Neuronal stem cell (in vitro differentiated cells): ENCODE measurements around the gene PTPRD.

Experiments used
- DNase-seq: peaks from one replicate; pipeline ENCODE4 v3.0.0-alpha.2; 2013; ENCODE audit warnings: low spot score
- H2AFZ ChIP-seq: one replicate; pipeline ENCODE4 v1.6.1; 2013; ENCODE audit warnings: mild to moderate bottlenecking, low read length, inconsistent platforms
- H2AK5ac ChIP-seq: 2 replicates; pipeline ENCODE4 v1.6.1; 2013; ENCODE audit warnings: low read depth, mild to moderate bottlenecking, inconsistent platforms, low read length, moderate library complexity, mixed read lengths
- H2BK120ac ChIP-seq: 2 replicates; pipeline ENCODE4 v1.6.1; 2013; ENCODE audit warnings: low read depth, mild to moderate bottlenecking, inconsistent platforms, low read length, moderate library complexity, mixed read lengths
- H2BK12ac ChIP-seq: one replicate; pipeline ENCODE4 v1.6.1; 2013; ENCODE audit warnings: low read length, inconsistent platforms
- H2BK15ac ChIP-seq: 2 replicates; pipeline ENCODE4 v1.6.1; 2013; ENCODE audit warnings: mild to moderate bottlenecking, low read length, inconsistent platforms, mixed read lengths
- H2BK5ac ChIP-seq: one replicate; pipeline ENCODE4 v1.6.1; 2013; ENCODE audit warnings: inconsistent platforms, mild to moderate bottlenecking, low read length, moderate library complexity
- H3K14ac ChIP-seq: one replicate; pipeline ENCODE4 v1.6.1; 2013; ENCODE audit warnings: low read length, inconsistent platforms
- H3K18ac ChIP-seq: 2 replicates; pipeline ENCODE4 v1.6.1; 2013; ENCODE audit warnings: low read length, inconsistent platforms
- H3K23ac ChIP-seq: 2 replicates; pipeline ENCODE4 v1.6.1; 2013; ENCODE audit warnings: low read depth, mild to moderate bottlenecking, mixed read lengths, low read length, inconsistent platforms; ENCODE audit not compliant: poor library complexity
- H3K27ac ChIP-seq: replicated peaks from 3 replicates; pipeline ENCODE4 v1.5.1; 2013; ENCODE audit warnings: low read length, inconsistent platforms
- H3K27me3 ChIP-seq, 3 experiments: 2 replicates each; pipeline ENCODE4 v1.6.1; 2013; ENCODE audit warnings: low read length in 3 of 3, mild to moderate bottlenecking in 2 of 3, inconsistent platforms in 1 of 3, low read depth in 1 of 3, mixed read lengths in 1 of 3, moderate library complexity in 1 of 3; ENCODE audit not compliant: control insufficient read depth in 3 of 3, insufficient read depth in 3 of 3
- H3K36me3 ChIP-seq, 2 donors: replicated peaks in 1 of 2; 2 replicates each; pipeline ENCODE4 v1.6.1; 2013; ENCODE audit warnings: low read length in 2 of 2; ENCODE audit not compliant: control insufficient read depth in 2 of 2, insufficient read depth in 2 of 2
- H3K4ac ChIP-seq: 2 replicates; pipeline ENCODE4 v1.6.1; 2013; ENCODE audit warnings: inconsistent platforms, mild to moderate bottlenecking, low read length, moderate library complexity
- H3K4me1 ChIP-seq, 2 donors: 1 replicate in 1 of 2; 2 replicates in 1 of 2; pipeline ENCODE4 v1.6.1; 2013; ENCODE audit warnings: low read length in 2 of 2, low read depth in 1 of 2; ENCODE audit not compliant: control insufficient read depth in 2 of 2, insufficient read depth in 1 of 2
- H3K4me2 ChIP-seq: one replicate; pipeline ENCODE4 v1.6.1; 2013; ENCODE audit warnings: mild to moderate bottlenecking, low read length, inconsistent platforms; ENCODE audit not compliant: insufficient read depth, poor library complexity, severe bottlenecking
- H3K4me3 ChIP-seq, 2 donors: 2 replicates each; pipeline ENCODE4 v1.5.1; 2013; ENCODE audit warnings: low read length in 2 of 2, mild to moderate bottlenecking in 2 of 2, inconsistent platforms in 1 of 2, moderate library complexity in 1 of 2
- H3K79me1 ChIP-seq: one replicate; pipeline ENCODE4 v1.6.1; 2013; ENCODE audit warnings: low read depth, mild to moderate bottlenecking, inconsistent platforms, low read length, moderate library complexity
- H3K9ac ChIP-seq: one replicate; pipeline ENCODE4 v1.6.1; 2013; ENCODE audit warnings: mild to moderate bottlenecking, low read depth, low read length, inconsistent platforms; ENCODE audit not compliant: poor library complexity
- H3K9me3 ChIP-seq, 2 donors: replicated peaks in 1 of 2; 2 replicates each; pipeline versions ENCODE3 to v1.6.1; 2013; ENCODE audit warnings: low read length in 2 of 2, mild to moderate bottlenecking in 2 of 2, inconsistent platforms in 1 of 2, low read depth in 1 of 2, mixed read lengths in 1 of 2, moderate library complexity in 1 of 2; ENCODE audit not compliant: control insufficient read depth in 2 of 2, insufficient read depth in 1 of 2
- H4K8ac ChIP-seq: one replicate; pipeline ENCODE4 v1.6.1; 2013; ENCODE audit warnings: low read depth, mild to moderate bottlenecking, inconsistent platforms, low read length, moderate library complexity
- H4K91ac ChIP-seq: one replicate; pipeline ENCODE4 v1.6.1; 2013; ENCODE audit warnings: low read length, low read depth, mild to moderate bottlenecking, inconsistent platforms; ENCODE audit not compliant: poor library complexity
- WGBS, 2 donors: extraction: QIAGEN DNeasy Blood & Tissue Kit; methylation state at CpG; one replicate each; pipeline ENCODE4 v1.1.7; 2013; ENCODE audit warnings: missing lambda C conversion rate in 2 of 2, mixed read lengths in 1 of 2; ENCODE audit not compliant: insufficient read length in 2 of 2, insufficient replicate concordance in 1 of 2; ENCODE audit errors: extremely low coverage in 2 of 2; 5-methylcytosine and 5-hydroxymethylcytosine counted together

PTPRD gene

DNA sequence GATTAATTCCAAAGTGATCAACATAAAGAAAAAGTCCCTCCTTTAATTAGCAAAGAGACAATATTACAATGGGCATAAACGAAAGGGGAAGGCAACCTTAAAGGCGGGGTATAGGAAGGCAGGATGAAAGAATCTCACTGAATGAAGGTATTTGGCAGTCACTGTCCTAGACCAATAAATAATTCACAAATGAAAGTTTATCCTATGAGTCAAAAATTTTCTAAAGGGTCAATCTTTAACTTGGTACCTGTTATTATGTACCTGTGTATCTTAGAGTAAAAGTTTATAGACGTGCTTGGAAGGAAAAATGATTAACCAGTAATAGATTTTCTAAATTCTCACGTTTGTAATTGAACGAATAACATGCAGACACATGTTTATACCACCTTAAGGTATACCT, 1867.5 kb downstream of the PTPRD start:
- no peak overlapping the region for H4K91ac ChIP-seq
- H3K27ac ChIP-seq = no peak overlapping the region
- H3K27me3 ChIP-seq = no peaks in the 10 kb centered on the region
- no peak overlapping the region for H3K4ac ChIP-seq
- no peak for DNase-seq
- no peak overlapping the region for H2BK5ac ChIP-seq
- H3K23ac ChIP-seq = no peak overlapping the region
- H2BK15ac ChIP-seq = no peak overlapping the region
- no peak overlapping the region for H4K8ac ChIP-seq
- no peak overlapping the region for H2BK12ac ChIP-seq
- no peak overlapping the region for H2AK5ac ChIP-seq
- H3K4me1 ChIP-seq = peaks cover 1 to 3% of the 10 kb centered on the region in 2 donors
- H2BK120ac ChIP-seq = no peak overlapping the region
- H3K14ac ChIP-seq = no peak overlapping the region
- no peaks in the 10 kb centered on the region for H3K9me3 ChIP-seq
- no peaks in the 10 kb centered on the region for H3K36me3 ChIP-seq
- H3K18ac ChIP-seq = no peak overlapping the region
- no peak overlapping the region for H3K4me2 ChIP-seq
- H2AFZ ChIP-seq = no peak overlapping the region
- no peaks in the 10 kb centered on the region for H3K79me1 ChIP-seq
- no peak overlapping the region for H3K4me3 ChIP-seq
- H3K9ac ChIP-seq = no peak overlapping the region
- WGBS, 2 donors = no CpG with 5 or more reads among the region's 5 CpGs

GRCh38 chr9:8738945-8739344, 1873.9 kb downstream of the PTPRD start:
- H2BK15ac ChIP-seq = no peak overlapping the region
- WGBS, 2 donors = no CpG with 5 or more reads among the region's 2 CpGs

DNA sequence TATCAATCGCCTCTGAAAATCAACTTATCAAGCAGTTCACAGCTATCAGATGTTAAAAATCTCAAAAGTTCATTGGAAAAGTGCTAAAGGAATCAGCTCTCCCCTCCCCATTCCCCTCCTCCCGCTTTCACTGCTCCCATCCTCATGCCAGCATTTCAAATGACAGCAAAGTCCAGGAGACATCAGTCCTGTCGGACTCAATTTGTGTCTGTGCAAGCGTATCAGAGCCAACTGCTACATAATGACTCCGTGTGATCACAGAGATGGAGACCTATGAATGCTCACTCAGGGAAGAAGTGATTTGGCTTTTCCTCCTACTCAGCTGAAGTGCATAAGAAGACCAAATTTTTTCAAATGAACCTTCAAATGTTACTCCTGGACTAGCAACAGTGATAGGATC, 1876.0 kb downstream of the PTPRD start:
- no peak overlapping the region for H2BK5ac ChIP-seq
- no peak overlapping the region for H3K14ac ChIP-seq
- H3K23ac ChIP-seq = no peak overlapping the region
- H3K9me3 ChIP-seq = peaks cover 0 to 3% of the 10 kb centered on the region in 2 donors
- H3K4me3 ChIP-seq = no peak overlapping the region
- H2AK5ac ChIP-seq = no peak overlapping the region
- no peak overlapping the region for H2BK12ac ChIP-seq
- no peak overlapping the region for H3K4ac ChIP-seq
- no CpG with 5 or more reads among the region's 5 CpGs for WGBS, 2 donors
- no peak overlapping the region for H2BK15ac ChIP-seq
- peaks cover 0 to 5% of the 10 kb centered on the region in 2 donors for H3K36me3 ChIP-seq
- DNase-seq = no peak
- H3K27me3 ChIP-seq = no peaks in the 10 kb centered on the region
- H3K27ac ChIP-seq = no peak overlapping the region
- H3K9ac ChIP-seq = no peak overlapping the region
- H3K4me2 ChIP-seq = no peak overlapping the region
- H2AFZ ChIP-seq = no peak overlapping the region
- peaks cover 14 to 15% of the 10 kb centered on the region in 2 donors for H3K4me1 ChIP-seq
- H4K91ac ChIP-seq = no peak overlapping the region
- H3K79me1 ChIP-seq = no peaks in the 10 kb centered on the region
- no peak overlapping the region for H3K18ac ChIP-seq
- no peak overlapping the region for H2BK120ac ChIP-seq
- H4K8ac ChIP-seq = no peak overlapping the region

More at GRCh38 chr9:8738945-8739344, 1873.9 kb downstream of the PTPRD start:
- Histone ChIP-seq H2BK12ac (no peak overlapping the region), H3K9ac (no peak overlapping the region), H2BK5ac (no peak overlapping the region), H3K9me3 (peaks cover 0 to 3% of the 10 kb centered on the region in 2 donors), H3K79me1 (no peaks in the 10 kb centered on the region), H2AK5ac (no peak overlapping the region), H3K27me3 (no peaks in the 10 kb centered on the region), H3K14ac (no peak overlapping the region), H4K91ac (no peak overlapping the region), H3K4me1 (peaks cover 9 to 10% of the 10 kb centered on the region in 2 donors), H3K4me3 (no peak overlapping the region), H3K27ac (peak overlapping the region; percentile 39), H3K4me2 (no peak overlapping the region), H2BK120ac (no peak overlapping the region), H3K23ac (no peak overlapping the region), H3K36me3 (no peaks in the 10 kb centered on the region), H3K4ac (no peak overlapping the region), H4K8ac (no peak overlapping the region), H2AFZ (no peak overlapping the region), H3K18ac (no peak overlapping the region)
- DNase-seq = no peak

GRCh38 chr9:8734760-8735159, 1878.0 kb downstream of the PTPRD start:
- no peak overlapping the region for H3K4me2 ChIP-seq
- H4K91ac ChIP-seq = no peak overlapping the region
- H3K79me1 ChIP-seq = no peaks in the 10 kb centered on the region
- no peak overlapping the region for H3K27ac ChIP-seq
- peaks cover 0 to 5% of the 10 kb centered on the region in 2 donors for H3K36me3 ChIP-seq
- no peak overlapping the region for H3K9ac ChIP-seq
- no peak overlapping the region for H2BK12ac ChIP-seq
- H3K9me3 ChIP-seq = peaks cover 0 to 3% of the 10 kb centered on the region in 2 donors
- H3K18ac ChIP-seq = no peak overlapping the region
- H2BK5ac ChIP-seq = no peak overlapping the region
- H3K14ac ChIP-seq = no peak overlapping the region
- H3K4me3 ChIP-seq = no peak overlapping the region
- H2AFZ ChIP-seq = no peak overlapping the region
- no peak overlapping the region for H2BK15ac ChIP-seq
- no peak overlapping the region for H2BK120ac ChIP-seq
- H3K4me1 ChIP-seq = peaks cover 14 to 15% of the 10 kb centered on the region in 2 donors
- H3K23ac ChIP-seq = no peak overlapping the region
- no CpG with 5 or more reads among the region's 5 CpGs for WGBS, 2 donors
- no peak for DNase-seq
- no peak overlapping the region for H3K4ac ChIP-seq
- H4K8ac ChIP-seq = no peak overlapping the region
- no peaks in the 10 kb centered on the region for H3K27me3 ChIP-seq
- no peak overlapping the region for H2AK5ac ChIP-seq
